ENCODE measurements around the gene SH3PXD2A.
A peak's percentile ranks its signal among the peaks of the same experiment; 100 is the strongest.

SH3PXD2A gene

GRCh38 chr10:103683851-103684250 lies 171.5 kb downstream of the SH3PXD2A start:
- DNase-seq (ENCODE audit: low read depth): no peak

DNA sequence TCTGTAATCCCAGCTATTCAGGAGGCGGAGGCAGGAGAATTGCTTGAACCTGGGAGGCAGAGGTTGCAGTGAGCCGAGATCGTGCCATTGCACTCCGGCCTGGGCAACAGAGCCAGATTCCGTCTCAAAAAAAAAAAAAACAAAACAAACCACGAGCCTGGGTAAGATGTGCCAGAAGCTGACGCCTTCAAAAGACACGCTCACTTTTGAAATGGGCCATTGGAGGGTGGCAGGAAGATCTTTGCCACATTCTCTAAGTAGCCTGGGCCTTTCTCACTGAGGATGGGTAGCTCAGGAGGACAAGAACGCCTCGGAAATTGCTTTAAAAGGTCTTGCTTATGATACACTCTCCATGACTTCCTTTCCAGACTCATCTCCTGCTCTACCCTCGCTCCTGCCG lies 172.7 kb downstream of the SH3PXD2A start:
- DNase-seq (ENCODE audit: low read depth): no peak

DNA sequence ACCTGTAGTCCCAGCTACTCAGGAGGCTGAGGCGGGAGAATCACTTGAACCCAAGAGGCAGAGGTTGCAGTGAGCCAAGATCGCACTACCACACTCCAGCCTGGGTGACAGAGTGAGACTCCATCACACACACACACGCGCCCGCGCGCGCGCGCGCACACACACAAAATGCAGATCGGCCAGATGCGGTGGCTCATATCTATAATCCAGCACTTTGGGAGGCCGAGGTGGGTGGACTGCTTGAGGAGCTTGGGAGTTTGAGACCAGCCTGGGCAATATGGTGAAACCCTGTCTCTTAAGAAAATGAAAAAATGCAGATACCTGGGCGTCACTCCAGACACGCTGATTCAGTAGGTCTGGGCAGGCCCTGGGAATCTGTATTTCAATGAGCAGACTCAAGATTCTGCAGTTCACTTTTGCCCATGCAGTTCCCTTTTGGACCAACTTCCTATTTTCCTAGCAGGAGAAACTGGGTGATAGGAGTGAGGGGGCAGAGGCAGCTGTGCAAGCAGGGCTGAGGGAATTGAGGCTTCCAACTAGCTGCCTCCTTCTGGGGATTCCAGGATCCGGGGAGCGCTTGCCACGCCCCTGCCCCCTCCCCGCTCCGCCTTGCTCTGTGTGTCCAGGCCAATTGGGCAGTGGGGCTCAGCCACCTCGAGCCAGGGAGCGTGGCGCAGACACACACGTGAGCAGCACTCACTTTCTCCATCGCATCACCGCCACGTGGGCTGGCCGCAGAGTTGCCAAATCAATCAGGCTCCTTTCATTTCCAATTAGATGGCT lies 173.6 kb downstream of the SH3PXD2A start:
- DNase-seq (ENCODE audit: low read depth): no peak

GRCh38 chr10:103680869-103681236 lies 174.5 kb downstream of the SH3PXD2A start:
- DNase-seq (ENCODE audit: low read depth): no peak

DNA sequence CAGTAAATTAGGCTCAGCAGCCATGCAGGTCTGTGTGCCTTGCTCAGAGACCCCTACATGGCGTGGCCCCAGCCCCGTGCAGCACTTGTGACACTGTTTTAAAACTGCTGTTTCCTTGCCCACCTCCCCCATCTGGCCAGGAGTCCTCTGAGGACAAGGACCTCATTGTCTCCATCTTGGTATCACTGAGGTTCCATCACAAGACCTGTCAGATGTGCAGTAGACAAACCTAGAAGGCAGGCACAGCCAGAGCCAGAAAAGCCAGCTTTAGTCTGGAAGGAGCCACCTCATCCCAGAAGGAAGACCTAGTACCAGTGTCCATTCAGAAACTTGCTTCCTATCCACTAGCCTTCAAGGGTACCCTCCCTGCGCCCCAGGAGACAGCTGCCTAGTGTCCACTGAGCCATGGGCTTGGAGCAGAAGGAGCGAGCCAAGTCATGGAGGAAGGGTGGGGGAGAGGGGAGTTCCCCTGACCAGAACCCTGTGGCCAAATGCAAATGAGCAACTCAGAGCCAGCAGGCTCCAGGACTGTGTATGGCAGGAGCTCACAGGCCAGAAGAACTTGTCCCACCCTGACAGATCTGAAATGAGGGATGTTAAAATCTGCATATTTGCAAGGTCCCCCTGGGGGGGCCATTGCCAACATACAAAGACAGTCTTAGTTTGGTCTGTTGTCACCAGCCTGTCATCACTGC lies 176.1 kb downstream of the SH3PXD2A start:
- DNase-seq (ENCODE audit: low read depth): no peak

GRCh38 chr10:103678178-103678526 lies 177.2 kb downstream of the SH3PXD2A start:
- peak; percentile 63 for DNase-seq (ENCODE audit: low read depth)

- no peak for DNase-seq (ENCODE audit: low read depth)
Measured at GRCh38 chr10:103677486-103678177, 177.7 kb downstream of the SH3PXD2A start.

DNA sequence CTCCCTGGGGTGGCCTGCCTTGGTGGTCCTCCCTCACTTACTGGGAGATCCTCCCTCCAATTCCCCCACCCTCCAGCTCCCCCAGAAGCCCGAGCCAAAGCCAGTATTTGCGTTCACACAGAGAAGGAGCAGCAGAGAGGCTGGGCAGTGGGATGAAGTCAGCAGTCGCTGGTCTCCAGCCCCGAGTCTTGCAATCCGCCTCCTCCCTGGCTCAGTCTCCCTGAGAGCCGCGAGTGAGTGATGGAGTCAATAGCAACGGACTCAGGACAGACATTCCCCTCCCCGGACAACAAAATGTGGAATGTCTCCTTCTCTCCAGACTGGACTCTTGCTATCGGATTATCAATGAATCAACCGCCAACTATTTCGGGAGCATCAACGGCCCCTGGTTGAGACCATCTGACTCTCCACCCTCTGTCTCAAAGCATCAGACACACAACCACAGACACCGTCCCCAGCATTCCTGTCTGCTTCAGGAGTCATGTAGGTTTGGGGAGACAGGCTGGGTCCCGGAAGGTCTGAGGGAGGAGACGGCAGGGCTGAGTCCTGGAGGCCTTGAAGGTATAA lies 178.4 kb downstream of the SH3PXD2A start:
- no peak for DNase-seq (ENCODE audit: low read depth)

DNA sequence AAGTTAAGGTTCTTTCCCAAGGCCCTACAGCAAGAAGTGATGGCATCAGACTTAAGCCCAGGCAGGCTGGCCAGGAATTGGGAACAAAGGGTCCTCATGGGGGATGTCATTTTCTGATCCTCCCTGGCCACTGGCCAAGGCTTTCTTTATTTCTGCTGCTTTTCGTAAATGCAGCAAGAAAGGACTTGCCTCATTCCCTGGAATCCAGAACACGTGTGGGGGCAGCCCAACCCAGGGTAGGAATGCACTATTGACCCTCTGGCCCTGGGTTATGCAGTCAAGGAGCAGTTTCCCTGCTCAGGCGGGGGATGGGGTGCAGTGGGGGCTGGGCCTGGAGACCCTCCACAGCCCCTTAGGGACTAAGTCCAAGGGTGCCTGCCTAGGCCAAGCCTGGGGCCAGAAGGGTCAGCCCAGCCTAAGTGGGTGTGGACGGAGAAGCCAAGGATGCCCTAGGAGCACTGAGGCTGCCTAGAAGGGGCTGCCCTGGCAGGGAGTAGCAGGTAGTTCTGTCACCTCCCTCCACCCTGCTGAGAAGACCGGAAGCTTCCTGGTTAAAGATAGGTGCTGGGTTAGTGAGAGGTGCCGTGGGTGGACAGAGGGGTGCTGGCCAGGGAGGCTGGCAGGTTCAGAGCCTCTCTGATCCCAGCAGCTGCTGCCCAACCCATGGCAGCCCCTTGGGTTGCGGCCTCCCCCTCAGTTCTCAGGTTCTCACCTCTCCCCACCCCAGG lies 179.2 kb downstream of the SH3PXD2A start:
- no peak for DNase-seq (ENCODE audit: low read depth)

DNA sequence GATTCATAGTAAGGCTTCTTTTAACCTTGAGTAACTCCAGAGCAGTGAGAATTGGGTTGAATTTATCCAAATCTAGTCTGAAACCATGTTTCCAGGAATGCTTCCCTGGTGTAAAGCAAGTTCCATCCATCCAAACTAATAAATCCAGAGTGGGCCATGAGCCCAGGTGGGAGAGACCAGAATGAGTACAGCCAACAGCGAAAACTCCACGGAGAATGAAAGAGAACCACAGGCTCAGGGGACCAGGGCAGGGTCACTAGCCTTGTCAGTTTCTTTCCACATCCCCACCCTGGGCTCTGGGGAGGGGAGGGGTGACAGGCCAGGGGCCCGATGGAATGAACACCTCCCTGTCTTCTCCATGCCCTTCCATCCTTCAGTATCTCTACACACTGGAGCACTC lies 181.8 kb downstream of the SH3PXD2A start:
- no peak for DNase-seq (ENCODE audit: low read depth)

DNA sequence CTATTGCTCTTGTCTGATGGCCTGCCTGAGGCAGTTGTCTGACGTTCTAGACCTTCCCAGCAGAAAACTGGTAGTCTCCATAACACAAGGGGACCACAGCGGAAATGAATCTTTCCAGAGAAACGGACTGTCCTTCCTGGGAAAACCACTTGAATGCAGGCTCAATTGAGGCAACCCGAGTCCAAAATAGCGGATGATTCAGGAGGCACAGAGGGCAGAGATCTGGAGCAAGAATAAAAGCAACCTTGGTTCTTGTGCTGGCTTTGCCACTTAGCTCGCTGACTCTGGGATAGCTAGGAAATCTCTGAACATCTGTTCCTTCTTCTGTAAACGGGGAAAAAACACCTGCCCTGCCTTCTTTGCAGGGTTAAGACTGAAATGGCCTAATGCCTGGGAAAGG lies 183.0 kb downstream of the SH3PXD2A start:
- no peak for DNase-seq (ENCODE audit: low read depth)

GRCh38 chr10:103671126-103671895 lies 184.1 kb downstream of the SH3PXD2A start:
- no peak for DNase-seq (ENCODE audit: low read depth)

GRCh38 chr10:103669944-103670343 lies 185.4 kb downstream of the SH3PXD2A start:
- no peak for DNase-seq (ENCODE audit: low read depth)

GRCh38 chr10:103669243-103669929 lies 186.0 kb downstream of the SH3PXD2A start:
- DNase-seq (ENCODE audit: low read depth): no peak

DNA sequence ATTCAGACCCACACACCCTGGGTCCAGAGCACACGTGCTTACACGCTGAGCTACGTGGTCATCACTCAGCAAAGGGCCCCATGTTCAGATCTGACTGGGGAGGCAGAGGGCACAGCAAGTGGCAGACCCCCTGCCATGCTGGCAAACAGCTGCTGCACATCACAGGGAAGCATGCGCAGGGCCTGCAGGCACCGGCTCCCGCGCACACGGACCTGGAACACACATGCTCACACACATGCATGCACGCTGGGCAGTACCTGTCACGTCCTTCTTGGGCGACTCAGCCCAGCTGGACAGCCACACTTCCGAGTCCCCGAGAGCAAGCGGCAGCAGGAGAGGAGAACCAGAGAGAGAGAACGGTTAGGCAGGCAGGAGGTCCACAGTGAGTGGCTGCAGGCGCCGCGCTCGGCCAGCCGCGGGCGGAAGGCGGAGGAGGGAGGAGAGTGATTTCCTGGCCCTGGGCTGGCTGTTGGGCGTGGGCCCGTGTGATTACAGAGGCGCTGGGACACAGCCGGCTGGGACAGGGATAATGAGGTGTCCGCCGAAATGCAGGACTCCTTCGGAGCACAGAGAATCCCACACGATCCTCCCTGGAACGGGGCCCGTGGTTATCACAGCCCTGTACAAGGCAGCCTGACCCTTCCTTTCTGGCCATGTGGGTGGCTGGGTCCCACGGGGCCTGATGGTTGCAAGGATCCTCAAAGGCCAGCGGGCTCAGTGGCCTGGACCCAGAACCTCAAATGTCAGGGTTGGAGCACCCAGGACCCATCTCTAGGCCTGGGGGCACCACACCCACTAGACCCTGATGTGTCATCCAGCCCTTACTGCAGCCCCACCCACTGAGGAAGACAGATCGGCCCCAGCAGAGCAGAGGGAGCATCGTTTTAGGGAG lies 186.8 kb downstream of the SH3PXD2A start:
- no peak for DNase-seq (ENCODE audit: low read depth)

DNA sequence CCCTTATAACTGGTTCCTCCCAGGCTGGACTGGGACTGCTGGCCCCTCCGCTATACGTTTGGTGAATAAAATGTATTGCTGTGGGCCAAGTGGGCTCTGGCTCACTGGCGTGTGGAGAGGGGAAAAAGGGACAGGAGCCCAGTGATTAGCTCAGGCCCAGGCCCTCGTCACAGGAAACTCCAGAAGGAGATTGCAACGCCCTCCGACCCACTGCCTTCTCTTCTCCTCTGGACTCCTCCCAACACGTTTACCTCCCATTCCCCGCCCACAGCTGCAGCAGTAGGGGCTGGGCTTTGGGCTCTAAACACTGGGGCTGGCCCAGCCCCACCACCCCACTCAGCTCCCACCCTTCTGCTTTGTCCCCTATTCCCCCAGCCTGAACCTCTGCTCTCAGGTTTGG lies 188.0 kb downstream of the SH3PXD2A start:
- no peak for DNase-seq (ENCODE audit: low read depth)

- no peak for DNase-seq (ENCODE audit: low read depth)
Measured at GRCh38 chr10:103666762-103667150, 188.6 kb downstream of the SH3PXD2A start.

DNA sequence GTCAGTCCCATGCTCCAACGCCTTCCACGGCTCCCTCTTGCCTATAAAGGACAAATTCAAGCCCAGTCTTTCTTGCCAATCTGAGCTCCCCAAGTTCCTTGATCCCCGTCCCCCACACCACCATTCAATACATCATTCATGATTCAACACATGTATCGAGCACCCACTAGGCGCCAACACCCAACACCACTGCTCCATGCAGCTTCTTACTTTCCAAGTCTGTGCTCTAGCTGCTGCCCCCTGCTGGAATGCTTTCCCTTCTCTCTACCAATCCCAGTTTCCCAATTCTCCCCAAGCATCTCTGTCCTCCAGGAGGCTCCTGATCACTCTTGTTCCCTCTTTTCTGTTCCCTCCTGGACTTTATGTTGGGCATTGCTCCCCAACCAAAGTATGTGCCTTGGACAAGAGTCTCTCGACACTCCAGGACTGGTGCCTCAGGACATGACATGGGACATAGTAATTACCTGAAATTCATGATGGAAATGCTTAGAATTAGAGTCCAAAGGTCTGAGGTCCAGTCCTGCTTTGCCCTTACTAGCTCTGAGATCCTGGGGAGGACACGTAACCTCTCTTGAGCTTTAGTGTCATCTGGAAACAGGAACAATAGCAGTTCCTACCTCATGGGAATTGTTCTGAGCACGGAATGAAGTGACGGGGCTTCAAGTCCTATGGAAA lies 189.2 kb downstream of the SH3PXD2A start:
- no peak for DNase-seq (ENCODE audit: low read depth)

All from stimulated activated CD8-positive, alpha-beta memory T cell treated with anti-CD3 and anti-CD28 coated beads, Interleukin-7, amount 100 ng/mL, for 24 hours (primary cell).